ENCODE results near the gene SLC39A2. TPM values are rescaled to one million over a fixed set of nuclear protein-coding genes. Genes with fewer than 3 reads are reported as not detected.

SLC39A2 gene
- total RNA-seq: not detected in 2 replicates

GRCh38 chr14:20998674-20999366, at the start of gene SLC39A2:
Gene SLC39A2, plus strand, starts transcription at chr14:20999293. Its CDS starts 154 bp downstream, at chr14:20999447.

GRCh38 chr14:20954736-20955537, 44.2 kb upstream of the SLC39A2 start, which contains the start of gene RNASE2:
Gene RNASE2, plus strand, starts transcription at chr14:20955487. Its CDS starts 285 bp downstream, at chr14:20955772.

DNA sequence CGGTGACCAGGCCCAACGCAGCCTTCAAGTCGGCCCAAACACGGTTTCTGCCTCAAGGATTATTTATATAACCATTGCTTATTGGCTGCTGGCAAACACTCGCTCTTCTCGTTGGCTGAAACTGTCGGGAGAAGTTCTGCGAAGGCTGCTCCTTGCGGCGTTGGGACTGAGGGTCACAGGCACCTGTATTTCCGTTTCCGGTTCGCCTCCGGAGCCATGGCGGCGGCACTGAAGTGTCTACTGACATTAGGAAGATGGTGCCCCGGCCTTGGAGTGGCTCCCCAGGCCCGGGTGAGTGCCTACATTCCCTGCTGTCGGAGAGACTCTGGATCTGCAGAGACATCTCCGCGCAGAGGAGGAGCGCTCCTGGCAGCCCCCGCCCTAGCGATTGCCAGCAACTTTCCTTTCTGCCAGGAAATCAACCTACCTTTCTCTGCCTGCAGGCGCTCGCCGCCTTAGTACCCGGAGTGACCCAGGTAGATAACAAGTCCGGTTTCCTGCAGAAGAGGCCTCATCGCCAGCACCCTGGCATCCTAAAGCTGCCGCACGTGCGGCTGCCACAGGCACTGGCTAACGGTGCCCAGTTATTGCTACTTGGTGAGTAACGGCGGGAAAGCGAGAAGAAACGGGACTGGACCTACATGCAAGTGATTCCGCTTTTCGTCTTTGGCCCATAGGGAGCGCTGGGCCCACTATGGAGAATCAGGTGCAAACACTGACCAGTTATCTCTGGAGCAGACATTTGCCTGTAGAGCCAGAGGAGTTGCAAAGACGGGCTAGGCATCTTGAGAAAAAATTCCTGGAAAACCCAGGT, 9.1 kb upstream of the SLC39A2 start, which contains the start of gene METTL17:
TSS of gene METTL17 (plus strand) at position 194 of the 814 bp plus-strand sequence. CDS start at position 217, 23 bp downstream.

GRCh38 chr14:21024585-21025370, 25.7 kb downstream of the SLC39A2 start, which contains the start of gene NDRG2:
Gene NDRG2, minus strand, starts transcription at chr14:21025061. Its CDS starts 1,746 bp downstream, at chr14:21023315.

DNA sequence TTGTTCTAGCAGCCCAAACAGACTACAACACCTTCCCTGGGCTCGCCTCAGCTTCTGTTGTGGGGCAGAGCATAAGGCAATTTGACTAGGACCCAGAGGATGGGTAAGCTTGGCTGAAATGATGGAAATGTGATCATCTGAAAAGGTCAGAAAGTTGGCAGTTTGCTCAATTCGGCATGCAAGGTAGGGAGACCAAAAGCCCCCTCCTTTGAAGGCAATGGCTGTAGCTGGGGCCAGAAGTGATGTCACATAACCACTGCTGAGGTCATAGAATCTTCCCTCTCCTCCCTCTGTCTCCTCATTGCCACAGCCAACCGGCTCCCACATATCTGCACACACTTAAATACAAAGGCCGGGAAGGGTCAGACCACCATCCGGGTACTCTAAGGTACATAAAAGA, 30.8 kb downstream of the SLC39A2 start, which contains the start of gene TPPP2:
TSS of gene TPPP2 (plus strand) at position 301 of the 400 bp plus-strand sequence. CDS start 365 bp downstream, outside the sequence.

DNA sequence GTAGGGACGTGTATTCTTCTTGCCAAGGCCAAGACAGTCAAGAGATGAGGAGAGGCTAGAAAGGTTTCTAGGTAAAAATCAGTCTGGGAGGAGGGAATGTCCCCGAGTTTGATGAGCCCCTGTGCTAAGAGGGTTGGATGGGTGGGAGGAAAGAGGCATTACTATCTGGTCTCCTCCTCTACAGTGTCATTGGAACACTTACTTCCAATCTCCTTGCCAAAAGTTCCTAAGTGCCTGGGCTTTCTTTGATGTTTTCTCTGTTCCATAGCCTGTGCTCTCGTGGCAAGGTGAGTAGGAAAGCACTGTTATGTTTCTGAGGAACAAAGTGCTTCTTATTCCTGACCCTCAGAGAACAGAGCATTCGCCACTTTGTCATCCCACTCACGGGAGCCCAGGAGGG, 35.6 kb downstream of the SLC39A2 start, which contains the start of gene RNASE13:
TSS of gene RNASE13 (minus strand) at position 101 of the 400 bp plus-strand sequence. CDS start 519 bp downstream, outside the sequence.

GRCh38 chr14:21041676-21042433, 42.8 kb downstream of the SLC39A2 start, which contains the start of gene RNASE7:
Gene RNASE7, plus strand, starts transcription at chr14:21042362. Its CDS starts 631 bp downstream, at chr14:21042993.

Other genes starting within 250 kb of the SLC39A2 start
- gene EDDM3B, start 230.9 kb upstream of the SLC39A2 start, total RNA-seq: not detected in 2 replicates
- under 0.01 and 0.61 TPM in 2 replicates for gene RNASE6, start 218.0 kb upstream of the SLC39A2 start, total RNA-seq
- gene RNASE1, start 196.4 kb upstream of the SLC39A2 start, total RNA-seq: 33.5 and 51.7 TPM in 2 replicates
- gene RNASE3, start 107.9 kb upstream of the SLC39A2 start, total RNA-seq: not detected in 2 replicates
- not detected in 2 replicates for gene RNASE2, start 43.8 kb upstream of the SLC39A2 start, total RNA-seq
- gene METTL17, start 9.3 kb upstream of the SLC39A2 start, total RNA-seq: 41.6 and 42.6 TPM in 2 replicates
- 0.32 TPM in 1 of 2 replicates, not detected in the other for gene NDRG2, start 25.8 kb downstream of the SLC39A2 start, total RNA-seq
- gene TPPP2, start 30.9 kb downstream of the SLC39A2 start, total RNA-seq: not detected in 2 replicates
- gene RNASE13, start 35.5 kb downstream of the SLC39A2 start, total RNA-seq: not detected in 2 replicates
- gene RNASE7, start 43.1 kb downstream of the SLC39A2 start, total RNA-seq: not detected in 2 replicates
- not detected in 2 replicates for gene RNASE8, start 58.5 kb downstream of the SLC39A2 start, total RNA-seq
- 7.8 and 8.7 TPM in 2 replicates for gene ARHGEF40, start 71.0 kb downstream of the SLC39A2 start, total RNA-seq
- 2.3 and 3.8 TPM in 2 replicates for gene ZNF219, start 99.4 kb downstream of the SLC39A2 start, total RNA-seq
- gene TMEM253, start 101.8 kb downstream of the SLC39A2 start, total RNA-seq: not detected in 2 replicates
- gene OR5AU1, start 156.8 kb downstream of the SLC39A2 start, total RNA-seq: not detected in 2 replicates